Tibial nerve (tissue), 4 donors: ENCODE measurements around the gene MYRF.

ENCODE experiments used
- CTCF ChIP-seq, 5 experiments: fragments of 200-600 bp in 3 of 5; fragments of 450-650 bp in 2 of 5; sonication (generic) in 3 of 5; IDR thresholded peaks; one replicate each; pipeline ENCODE4 v1.5.1; 2016 to 2019; ENCODE audit warnings: antibody characterized with exemption in 5 of 5, mild to moderate bottlenecking in 3 of 5, moderate library complexity in 2 of 5
- EP300 ChIP-seq, 2 donors: sonication (generic); formaldehyde crosslinking; IDR thresholded peaks; one replicate each; pipeline ENCODE4 v1.6.1; 2017; ENCODE audit warnings: antibody characterized with exemption in 2 of 2, mild to moderate bottlenecking in 1 of 2
- POLR2A ChIP-seq, 2 donors: fragments of 450-650 bp; IDR thresholded peaks; one replicate each; pipeline ENCODE4 v1.6.1; 2017; ENCODE audit warnings: antibody characterized with exemption in 2 of 2, mild to moderate bottlenecking in 2 of 2, moderate library complexity in 2 of 2

- TF ChIP-seq CTCF (IDR thresholded peaks at IDR 0.05) = no peak
- no peak for TF ChIP-seq POLR2A (IDR thresholded peaks at IDR 0.05)
- no peak for TF ChIP-seq EP300 (IDR thresholded peaks at IDR 0.05)
These were observed 7.8 kb upstream of the MYRF start for GRCh38 chr11:61744609-61745156.
